ENCODE measurements around the gene GPR15LG.

Gene GPR15LG

GRCh38 chr10:84214612-84215235 is 41.1 kb downstream of the GPR15LG start:
- no peak for DNase-seq (ENCODE audit: low read depth)

GRCh38 chr10:84216834-84217233 is 43.2 kb downstream of the GPR15LG start:
- no peak for DNase-seq (ENCODE audit: low read depth)

- no peak for DNase-seq (ENCODE audit: low read depth)
Observed at GRCh38 chr10:84217746-84218145, 44.1 kb downstream of the GPR15LG start.

- DNase-seq (ENCODE audit: low read depth) = no peak
Observed at GRCh38 chr10:84221916-84222315, 48.3 kb downstream of the GPR15LG start.

GRCh38 chr10:84224411-84225028 is 50.9 kb downstream of the GPR15LG start:
- no peak for DNase-seq (ENCODE audit: low read depth)

- no peak for DNase-seq (ENCODE audit: low read depth)
Observed at GRCh38 chr10:84225427-84226173, 52.0 kb downstream of the GPR15LG start, which contains the start of gene LRIT2. LRIT2 (minus strand) TSS chr10:84225544; CDS start chr10:84225520, 24 bp downstream.

- DNase-seq (ENCODE audit: low read depth) = no peak
Observed at GRCh38 chr10:84226616-84227015, 53.0 kb downstream of the GPR15LG start.

GRCh38 chr10:84227810-84228209 is 54.2 kb downstream of the GPR15LG start:
- DNase-seq (ENCODE audit: low read depth) = no peak

- DNase-seq (ENCODE audit: low read depth) = no peak
Observed at GRCh38 chr10:84230359-84230758, 56.8 kb downstream of the GPR15LG start.

- DNase-seq (ENCODE audit: low read depth) = no peak
Observed at GRCh38 chr10:84232376-84232775, 58.8 kb downstream of the GPR15LG start.

- DNase-seq (ENCODE audit: low read depth) = no peak
Observed at GRCh38 chr10:84233940-84234339, 60.3 kb downstream of the GPR15LG start.

GRCh38 chr10:84234479-84234878 is 60.9 kb downstream of the GPR15LG start:
- no peak for DNase-seq (ENCODE audit: low read depth)
